NCI-H748 (cell line): Measurements from ENCODE around the gene CDK11B.

Source experiments
- DNase-seq: peaks from one replicate; lab custom pipeline; 2025; ENCODE audit not compliant: unreplicated experiment; lab: John Stamatoyannopoulos, UW

The CDK11B gene

GRCh38 chr1:1628754-1629429 is 29.9 kb downstream of the CDK11B start:
- DNase-seq, result no peak

DNA sequence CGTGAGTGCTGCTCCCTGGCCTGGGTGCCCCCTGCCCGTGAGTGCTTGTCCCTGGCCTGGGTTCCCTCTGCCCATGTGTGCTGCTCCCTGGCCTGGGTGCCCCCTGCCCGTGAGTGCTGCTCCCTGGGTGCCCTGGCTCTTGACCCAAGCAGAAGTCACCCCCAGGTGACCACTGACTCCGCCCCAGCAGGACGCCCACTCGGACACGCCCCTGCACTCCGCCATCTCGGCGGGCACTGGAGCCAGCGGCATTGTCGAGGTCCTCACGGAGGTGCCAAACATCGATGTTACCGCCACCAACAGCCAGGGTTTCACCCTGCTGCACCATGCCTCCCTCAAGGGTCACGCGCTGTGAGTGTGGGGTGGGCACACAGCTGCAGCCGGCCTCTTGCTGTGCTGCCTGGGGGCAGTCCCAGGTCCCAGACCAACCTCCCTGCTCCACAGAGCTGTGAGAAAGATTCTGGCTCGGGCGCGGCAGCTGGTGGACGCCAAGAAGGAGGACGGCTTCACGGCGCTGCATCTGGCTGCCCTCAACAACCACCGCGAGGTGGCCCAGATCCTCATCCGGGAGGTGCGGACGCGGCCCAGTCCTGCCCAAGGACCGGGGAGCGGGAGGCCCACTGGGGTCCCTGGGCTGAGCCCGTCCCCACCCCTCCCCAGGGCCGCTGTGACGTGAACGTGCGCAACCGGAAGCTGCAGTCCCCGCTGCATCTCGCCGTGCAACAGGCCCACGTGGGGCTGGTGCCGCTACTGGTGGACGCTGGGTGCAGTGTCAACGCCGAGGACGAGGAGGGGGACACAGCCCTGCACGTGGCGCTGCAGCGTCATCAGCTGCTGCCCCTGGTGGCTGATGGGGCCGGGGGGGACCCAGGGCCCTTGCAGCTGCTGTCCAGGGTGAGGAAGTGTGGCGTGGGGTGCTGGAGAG is 30.7 kb downstream of the CDK11B start:
- no peak for DNase-seq

DNA sequence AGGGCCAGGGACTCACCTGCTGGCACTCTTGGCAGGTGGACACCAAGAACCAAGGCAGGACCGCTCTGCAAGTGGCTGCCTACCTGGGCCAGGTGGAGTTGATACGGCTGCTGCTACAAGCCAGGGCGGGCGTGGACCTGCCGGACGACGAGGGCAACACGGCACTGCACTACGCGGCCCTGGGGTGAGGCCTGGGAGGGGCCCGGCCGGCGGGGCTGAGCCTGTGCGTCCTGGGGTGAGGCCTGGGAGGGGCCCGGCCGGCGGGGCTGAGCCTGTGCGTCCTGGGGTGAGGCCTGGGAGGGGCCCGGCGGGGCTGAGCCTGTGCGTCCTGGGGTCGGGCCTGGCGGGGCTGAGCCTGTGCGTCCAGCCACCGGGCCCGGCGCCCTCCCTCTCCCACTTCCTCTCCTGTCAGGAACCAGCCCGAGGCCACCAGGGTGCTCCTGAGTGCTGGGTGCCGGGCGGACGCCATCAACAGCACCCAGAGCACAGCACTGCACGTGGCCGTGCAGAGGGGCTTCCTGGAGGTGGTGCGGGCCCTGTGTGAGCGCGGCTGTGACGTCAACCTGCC is 31.5 kb downstream of the CDK11B start:
- no peak for DNase-seq

DNA sequence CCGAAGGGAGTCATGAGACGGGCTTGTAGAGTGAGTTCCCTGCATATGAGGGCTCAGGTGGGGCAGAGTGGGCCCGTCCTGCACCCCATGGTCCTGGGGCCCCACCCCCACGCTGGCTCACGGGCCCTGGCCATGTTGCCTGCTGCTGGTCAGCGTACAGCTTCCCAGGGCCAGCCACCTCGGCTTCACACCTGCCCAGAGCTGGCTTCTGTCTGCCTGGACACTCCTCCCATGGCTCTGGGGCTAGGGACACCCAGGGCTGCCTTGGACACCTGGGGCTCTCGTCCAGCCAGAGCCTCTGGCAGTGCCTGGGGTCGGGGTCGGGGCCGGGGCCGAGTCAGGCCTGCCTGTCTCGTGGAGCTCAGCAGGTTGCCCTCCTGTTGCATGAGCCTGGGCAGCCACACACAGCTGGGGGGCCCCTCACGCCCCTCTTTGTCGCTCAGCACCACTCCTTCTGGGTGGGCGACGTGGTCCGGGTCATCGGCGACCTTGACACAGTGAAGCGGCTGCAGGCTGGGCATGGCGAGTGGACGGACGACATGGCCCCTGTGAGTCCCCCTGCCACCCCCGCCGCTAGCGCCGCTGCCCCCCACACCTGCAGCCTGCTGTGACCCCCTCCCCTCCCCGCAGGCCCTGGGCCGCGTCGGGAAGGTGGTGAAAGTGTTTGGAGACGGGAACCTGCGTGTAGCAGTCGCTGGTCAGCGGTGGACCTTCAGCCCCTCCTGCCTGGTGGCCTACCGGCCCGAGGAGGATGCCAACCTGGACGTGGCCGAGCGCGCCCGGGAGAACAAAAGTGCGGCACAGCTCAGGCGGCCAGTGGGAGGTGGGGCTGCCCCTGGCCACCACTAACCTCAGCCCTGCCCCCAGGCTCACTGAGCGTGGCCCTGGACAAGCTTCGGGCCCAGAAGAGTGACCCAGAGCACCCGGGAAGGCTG is 32.3 kb downstream of the CDK11B start:
- DNase-seq, result no peak

GRCh38 chr1:1625824-1626206 is 33.0 kb downstream of the CDK11B start:
- no peak for DNase-seq

DNA sequence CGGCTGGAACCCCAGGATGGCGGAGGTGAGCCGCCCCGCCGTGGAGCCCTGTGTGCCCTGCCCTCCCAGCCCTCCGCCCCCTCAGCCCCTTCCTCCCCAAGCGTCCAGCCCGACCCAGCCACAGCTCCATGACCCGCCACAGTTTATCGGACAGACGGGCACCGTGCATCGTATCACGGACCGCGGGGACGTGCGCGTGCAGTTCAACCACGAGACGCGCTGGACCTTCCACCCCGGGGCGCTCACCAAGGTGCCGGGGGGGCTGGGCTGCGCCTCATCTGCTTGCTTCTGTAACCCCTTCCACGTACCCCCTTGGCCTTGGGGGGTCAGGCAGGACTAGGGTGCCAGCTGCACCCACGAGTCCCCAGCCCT is 33.4 kb downstream of the CDK11B start:
- no peak for DNase-seq

DNA sequence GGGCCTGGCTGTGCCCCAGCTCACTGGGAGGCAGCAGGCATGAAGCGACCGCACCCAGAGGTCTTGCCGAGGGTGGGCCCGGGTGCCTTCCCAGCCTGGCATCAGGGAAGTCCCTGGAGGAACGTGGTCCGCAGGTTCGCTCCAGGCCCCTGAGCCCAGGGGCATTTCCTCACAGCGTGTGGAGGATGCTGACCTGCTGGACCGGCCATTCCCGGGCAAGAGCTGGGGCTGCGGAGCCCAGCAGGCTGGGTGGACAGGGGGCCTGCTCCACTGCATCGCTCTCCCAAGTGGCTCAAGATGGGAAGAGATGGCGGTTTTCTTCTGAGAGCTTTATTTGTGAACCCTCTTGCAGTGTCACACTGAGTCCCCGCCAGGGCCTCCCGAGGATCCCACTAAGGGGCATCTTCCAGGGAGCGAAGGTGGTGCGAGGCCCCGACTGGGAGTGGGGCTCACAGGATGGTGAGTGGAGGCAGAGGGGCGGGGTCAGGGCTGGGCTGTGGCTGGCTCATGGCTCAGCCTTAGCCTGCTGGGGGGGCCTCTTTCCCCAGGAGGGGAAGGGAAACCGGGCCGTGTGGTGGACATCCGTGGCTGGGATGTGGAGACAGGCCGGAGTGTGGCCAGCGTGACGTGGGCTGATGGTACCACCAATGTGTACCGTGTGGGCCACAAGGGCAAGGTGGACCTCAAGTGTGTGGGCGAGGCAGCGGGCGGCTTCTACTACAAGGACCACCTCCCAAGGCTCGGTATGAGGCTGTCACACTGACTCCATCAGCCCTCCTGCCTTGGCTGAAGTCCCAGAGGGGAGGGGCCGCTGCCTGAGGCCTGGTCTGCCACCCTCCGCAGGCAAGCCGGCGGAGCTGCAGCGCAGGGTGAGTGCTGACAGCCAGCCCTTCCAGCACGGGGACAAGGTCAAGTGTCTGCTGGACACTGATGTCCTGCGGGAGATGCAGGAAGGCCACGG is 34.1 kb downstream of the CDK11B start:
- DNase-seq, result no peak

- DNase-seq, result no peak
Measured at GRCh38 chr1:1623631-1624442, 35.0 kb downstream of the CDK11B start.

GRCh38 chr1:1623181-1623630 is 35.6 kb downstream of the CDK11B start:
- DNase-seq, result no peak

DNA sequence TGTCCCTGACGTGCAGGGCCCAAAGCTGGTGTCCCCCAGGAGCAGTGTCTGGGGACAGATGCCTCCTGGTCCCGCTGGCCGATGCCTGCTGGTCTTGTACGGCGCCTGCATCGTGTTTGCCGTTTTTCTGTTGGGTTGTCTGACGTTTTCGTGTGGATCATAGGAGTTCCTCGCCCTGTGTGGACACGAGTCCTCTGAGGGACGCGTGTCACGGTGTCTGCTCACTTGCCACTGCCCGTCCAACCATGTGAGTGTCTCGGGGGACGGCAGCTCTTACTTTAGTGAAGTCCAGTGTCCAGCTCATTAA is 36.1 kb downstream of the CDK11B start:
- DNase-seq, result no peak

- no peak for DNase-seq
Measured at GRCh38 chr1:1622010-1622787, 36.6 kb downstream of the CDK11B start.

- no peak for DNase-seq
Measured at GRCh38 chr1:1621173-1622009, 37.4 kb downstream of the CDK11B start.

- DNase-seq, result no peak
Measured at GRCh38 chr1:1620433-1621139, 38.2 kb downstream of the CDK11B start.

- no peak for DNase-seq
Measured at GRCh38 chr1:1619917-1620361, 38.9 kb downstream of the CDK11B start.

DNA sequence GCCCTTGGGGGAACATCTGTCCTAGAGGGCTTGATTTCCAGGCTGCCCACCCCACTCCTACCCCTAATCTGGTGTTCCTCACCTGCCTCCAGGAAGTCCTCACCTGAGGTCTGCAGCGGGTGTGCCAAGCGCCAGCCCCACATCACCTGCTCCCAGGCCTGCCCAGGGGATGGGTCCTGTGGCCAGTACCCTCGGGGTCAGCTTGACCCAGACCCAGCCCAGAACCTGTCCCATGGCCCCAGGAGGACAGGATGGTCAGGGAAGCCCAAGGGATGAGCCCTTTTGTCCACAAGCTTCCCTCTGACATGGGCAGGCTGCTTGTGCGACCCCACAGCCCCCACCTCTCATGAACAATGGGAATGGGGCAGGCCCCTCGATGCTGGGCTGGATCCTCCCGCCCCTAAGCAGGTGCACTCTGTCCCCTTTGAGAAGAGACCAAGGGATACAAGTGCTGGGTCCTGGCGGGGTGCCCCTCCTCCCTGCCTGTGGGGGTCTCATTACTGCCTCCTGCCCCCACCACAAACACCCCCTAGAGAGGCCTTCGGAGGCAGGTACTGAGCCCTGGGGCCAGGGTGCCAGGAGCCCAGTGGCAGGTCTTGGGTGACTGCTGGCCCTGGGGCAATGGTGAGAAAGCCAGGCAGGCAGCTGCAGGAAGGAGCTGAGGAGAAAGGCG is 40.3 kb downstream of the CDK11B start:
- DNase-seq, result no peak

GRCh38 chr1:1617925-1618324 is 40.9 kb downstream of the CDK11B start:
- no peak for DNase-seq
